Heart left ventricle (tissue), 16 donors: ENCODE results near the gene POU5F2. TPM values are rescaled to one million over a fixed set of nuclear protein-coding genes. Genes with fewer than 3 reads are reported as not detected.

ENCODE experiments used
- ATAC-seq, 4 donors: fragments of 200-7000 bp; cut with Tn5 transposase; one replicate each; pipeline ENCODE4 v1.9.1; 2020 to 2022; ENCODE audit warnings: moderate library complexity in 4 of 4, mild to moderate bottlenecking in 3 of 4, moderate number of reproducible peaks in 1 of 4
- DNase-seq, 5 donors: peaks; one replicate each; pipeline ENCODE4 v3.0.0-alpha.2; 2020
- H3K27ac ChIP-seq, 12 donors: fragments of 200-600 bp; sonication (generic) in 4 of 12; one replicate each; pipeline versions ENCODE4 v1.5.0 to v1.8.0; 2016 to 2022; ENCODE audit warnings: mild to moderate bottlenecking in 2 of 12
- H3K27me3 ChIP-seq, 9 donors: fragments of 200-600 bp; sonication (generic) in 2 of 9; one replicate each; pipeline versions ENCODE4 v1.5.1 to v1.8.0; 2016 to 2022; ENCODE audit warnings: mild to moderate bottlenecking in 3 of 9
- H3K36me3 ChIP-seq, 9 donors: fragments of 200-600 bp; sonication (generic) in 2 of 9; one replicate each; pipeline versions ENCODE4 v1.5.0 to v1.8.0; 2018 to 2022; ENCODE audit warnings: mild to moderate bottlenecking in 2 of 9
- H3K4me1 ChIP-seq, 12 donors: fragments of 200-600 bp; sonication (generic) in 4 of 12; one replicate each; pipeline versions ENCODE4 v1.5.0 to v1.8.0; 2016 to 2022; ENCODE audit warnings: mild to moderate bottlenecking in 3 of 12
- H3K4me3 ChIP-seq, 12 donors: fragments of 200-600 bp; sonication (generic) in 4 of 12; one replicate each; pipeline versions ENCODE4 v1.5.0 to v1.8.0; 2017 to 2022; ENCODE audit warnings: mild to moderate bottlenecking in 9 of 12, moderate library complexity in 4 of 12
- H3K9me3 ChIP-seq, 12 donors: fragments of 200-600 bp; sonication (generic) in 4 of 12; one replicate each; pipeline versions ENCODE4 v1.5.0 to v1.8.0; 2016 to 2022; ENCODE audit warnings: mild to moderate bottlenecking in 1 of 12
- CTCF ChIP-seq, 12 donors: fragments of 200-600 bp; sonication (generic) in 4 of 12; IDR thresholded peaks; one replicate each; pipeline versions ENCODE4 v1.5.0 to v1.8.0; 2018 to 2022; ENCODE audit warnings: antibody characterized with exemption in 12 of 12, mild to moderate bottlenecking in 5 of 12
- POLR2A ChIP-seq, 2 donors: fragments of 450-650 bp; IDR thresholded peaks; one replicate each; pipeline ENCODE4 v1.6.1; 2017; ENCODE audit warnings: antibody characterized with exemption in 2 of 2, mild to moderate bottlenecking in 2 of 2, moderate library complexity in 2 of 2
- WGBS, 4 donors: extraction: QIAGEN DNeasy Blood & Tissue Kit in 2 of 4; methylation state at CpG; one replicate each; pipeline versions ENCODE4 v1.1.5 to v1.1.7; 2013 to 2018; 5-methylcytosine and 5-hydroxymethylcytosine counted together
- intact Hi-C, 10 donors: fragments of 100-400 bp; cut with DNase I; formaldehyde crosslinking; loops; one replicate each; pipeline versions ENCODE4 v1.11.1 to v1.14.2; 2022
- polyA plus RNA-seq, 2 donors: library from polyadenylated mRNA; stranded (reverse); fragments of 200-250 nt; gene quantifications; one replicate each; pipeline ENCODE4 v1.2.3, GENCODE V29; 2013
- total RNA-seq, 9 donors: library from RNA; depleted of rRNA in 2 of 9; stranded (reverse); fragments of >200 nt in 2 of 9; fragmentation: NEBNext Ultra II Directional in 3 of 9; extraction: Animal tissue kit (Norgen Biotek cat#: 25700) in 3 of 9; gene quantifications; one replicate each; pipeline versions ENCODE4 v1.1.0 to v1.2.4, GENCODE V29; 2016 to 2023
- donor health status: ischemic (EF 13 %, LVEDD 7.1; RV severe dilation, severe dysfunction).
- donor health status: healthy with polysubstance abuse.
- donor health status: DM: no; HTN: yes; CAD: no.
- donor health status: DM: no; HTN: no; CAD: no.
- donor health status: ischemic (EF 25% LVEDD 6.9; RV normal size, moderate dysfunction).
- donor health status: ischemic (EF 25% LVEDD 5.7; RV mildly dilated, moderate dysfunction).
- donor health status: healthy.
- donor health status: DM: yes; HTN: yes; CAD: no.
- donor health status: ischemic (EF 35%, LVEDD 5.7; RV mildly dilated, moderate dysfunction).
- donor health status: nonischemic (EF 11% LVEDD 7.7; RV severe dilation, severe dysfunction).
- donor health status: DM: yes; HTN: yes; CAD: no.
- donor health status: PGD.
- donor health status: ischemic (EF 29% LVEDD 5.4; RV normal size, mild dysfunction).
- donor health status: nonischemic (EF 23%, LVEDD 6.1; RV moderate dilation, normal function).

POU5F2 gene
- total and polyA plus RNA-seq, 11 donors = 0.03 to 0.88 (median 0.25) TPM

DNA sequence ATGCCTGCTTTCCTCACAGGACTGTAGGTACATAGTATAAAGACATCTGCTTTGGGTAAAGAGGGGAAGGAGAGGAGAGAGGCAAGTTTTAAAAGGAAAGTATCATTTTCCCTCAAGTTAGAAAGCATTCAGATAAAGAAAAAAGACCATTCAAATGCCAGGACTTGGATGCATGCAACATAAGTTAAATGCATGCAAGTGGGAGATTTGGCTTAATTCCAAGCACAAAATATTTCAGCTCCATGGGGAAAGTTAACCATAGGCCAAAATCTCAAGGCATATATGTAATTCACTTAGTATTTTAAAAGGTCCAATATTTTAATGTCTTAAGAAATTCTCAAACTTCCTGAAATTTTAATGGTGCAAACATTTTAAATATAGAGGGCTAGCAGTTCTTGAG lies 36.4 kb downstream of the POU5F2 start:
- no peaks in the 10 kb centered on the region for H3K36me3 ChIP-seq

GRCh38 chr5:93691997-93692396 lies 49.4 kb downstream of the POU5F2 start:
- no peak for ATAC-seq
- Histone ChIP-seq H3K27me3 (no peaks in the 10 kb centered on the region), H3K4me1 (no peaks in the 10 kb centered on the region), H3K9me3 (peaks cover 0 to 43% (median 6%) of the 10 kb centered on the region in 12 donors), H3K4me3 (no peak overlapping the region), H3K27ac (no peak overlapping the region), H3K36me3 (no peaks in the 10 kb centered on the region)
- 84 to 96% (median 94%) methylated on average over 4 of the region's 4 CpGs for WGBS, 4 donors
- TF ChIP-seq POLR2A (IDR thresholded peaks at IDR 0.05) = no peak
- no peak for TF ChIP-seq CTCF (IDR thresholded peaks at IDR 0.05)
- intact Hi-C loops = no loop called here
- no peak for DNase-seq

More for the DNA sequence above, 36.4 kb downstream of the POU5F2 start:
- H3K27ac ChIP-seq = no peak overlapping the region
- no peak for DNase-seq
- no peaks in the 10 kb centered on the region for H3K4me1 ChIP-seq
- H3K27me3 ChIP-seq = no peaks in the 10 kb centered on the region
- H3K9me3 ChIP-seq = no peaks in the 10 kb centered on the region
- no peak overlapping the region for H3K4me3 ChIP-seq
- intact Hi-C loops = no loop called here
- no peak for ATAC-seq
- TF ChIP-seq POLR2A (IDR thresholded peaks at IDR 0.05) = no peak
- no peak for TF ChIP-seq CTCF (IDR thresholded peaks at IDR 0.05)

Other genes starting within 250 kb of the POU5F2 start
- gene NR2F1-AS1, start 160.4 kb downstream of the POU5F2 start, total RNA-seq = 1 to 10 TPM in 2 of 9 donors, under 1 TPM in 4, not detected in 3; 0.17 to 4.5 (median 0.82) TPM
- under 1 TPM; 0.24 to 0.57 TPM for gene NR2F1-AS1, start 160.4 kb downstream of the POU5F2 start, polyA plus RNA-seq
- 10 to 100 TPM in 1 of 9 donors, 1 to 10 TPM in 1, under 1 TPM in 4, not detected in 3; 0.37 to 13.5 (median 0.68) TPM for gene NR2F1, start 158.4 kb downstream of the POU5F2 start, total RNA-seq
- under 1 TPM; 0.46 to 0.65 TPM for gene NR2F1, start 158.4 kb downstream of the POU5F2 start, polyA plus RNA-seq